HepG2 (cell line): ENCODE results near the gene GDPD5. TPM values are rescaled to one million over a fixed set of nuclear protein-coding genes. Genes with fewer than 3 reads are reported as not detected.

Experiments used
- ATF4 ChIP-seq, 2 experiments: fragments of 450-650 bp in 1 of 2; sonication (generic) in 1 of 2; formaldehyde crosslinking; IDR thresholded peaks; 2 replicates each; pipeline versions ENCODE4 v1.5.0 to v1.8.0; 2020 to 2022; ENCODE audit warnings: mild to moderate bottlenecking in 1 of 2, missing genetic modification reagents in 1 of 2
- ELF4 ChIP-seq: sonication (generic); formaldehyde crosslinking; IDR thresholded peaks from 2 replicates; pipeline ENCODE4 v1.5.0; 2020; ENCODE audit warnings: missing genetic modification reagents, mild to moderate bottlenecking, moderate library complexity, borderline replicate concordance
- IRF1 ChIP-seq: sonication (generic); formaldehyde crosslinking; IDR thresholded peaks from 2 replicates; pipeline ENCODE4 v1.4.0; 2020; ENCODE audit warnings: low read depth, mild to moderate bottlenecking, missing genetic modification reagents
- MXD4 ChIP-seq: IDR thresholded peaks from 2 replicates; pipeline ENCODE4 v1.6.1; 2016; ENCODE audit warnings: mild to moderate bottlenecking, missing biosample characterization, missing genetic modification reagents
- NAIF1 ChIP-seq: sonication (generic); formaldehyde crosslinking; IDR thresholded peaks from 2 replicates; pipeline ENCODE4 v1.5.0; 2020; ENCODE audit warnings: mild to moderate bottlenecking, missing genetic modification reagents, borderline replicate concordance
- NR2F6 ChIP-seq, 2 experiments: IDR thresholded peaks; 2 replicates each; pipeline ENCODE4 v1.6.1; 2016; ENCODE audit warnings: antibody characterized with exemption in 1 of 2, mild to moderate bottlenecking in 1 of 2
- PAWR ChIP-seq: sonication (generic); formaldehyde crosslinking; IDR thresholded peaks from 2 replicates; pipeline ENCODE4 v1.4.0; 2020; ENCODE audit warnings: missing genetic modification reagents, mild to moderate bottlenecking, borderline replicate concordance
- RBM22 ChIP-seq: fragments of 200-400 bp; formaldehyde crosslinking; optimal IDR thresholded peaks from 2 replicates; pipeline ENCODE3; 2017; ENCODE audit warnings: mild to moderate bottlenecking, low read length, moderate library complexity
- SETDB1 ChIP-seq: sonication (generic); formaldehyde crosslinking; IDR thresholded peaks from 2 replicates; pipeline ENCODE4 v1.5.1; 2020; ENCODE audit warnings: missing genetic modification reagents, mild to moderate bottlenecking, borderline replicate concordance
- SUZ12 ChIP-seq: fragments of 150-350 bp; IDR thresholded peaks from 2 replicates; pipeline ENCODE4 v1.6.1; 2014; ENCODE audit warnings: low read depth, low read length
- ZBTB38 ChIP-seq: sonication (generic); formaldehyde crosslinking; IDR thresholded peaks from 2 replicates; pipeline ENCODE4 v1.5.1; 2020; ENCODE audit warnings: mild to moderate bottlenecking, missing genetic modification reagents
- ZNF124 ChIP-seq: sonication (generic); formaldehyde crosslinking; IDR thresholded peaks from 2 replicates; pipeline ENCODE4 v1.4.0; 2020; ENCODE audit warnings: missing genetic modification reagents
- ZNF234 ChIP-seq: sonication (generic); formaldehyde crosslinking; conservative IDR thresholded peaks from 2 replicates; pipeline ENCODE4 v1.5.1; 2020; ENCODE audit warnings: mild to moderate bottlenecking, missing genetic modification reagents
- ZNF407 ChIP-seq: sonication (generic); formaldehyde crosslinking; IDR thresholded peaks from one replicate; pipeline ENCODE4 v1.5.1; 2020; ENCODE audit warnings: mild to moderate bottlenecking, missing genetic modification reagents; ENCODE audit errors: not compliant biosample characterization
- ZNF607 ChIP-seq: sonication (generic); formaldehyde crosslinking; IDR thresholded peaks from 2 replicates; pipeline ENCODE4 v1.5.1; 2020; ENCODE audit warnings: missing genetic modification reagents, mild to moderate bottlenecking, borderline replicate concordance
- ZNF614 ChIP-seq: IDR thresholded peaks from 2 replicates; pipeline ENCODE4 v1.6.1; 2018; ENCODE audit warnings: missing biosample characterization, missing genetic modification reagents, inconsistent platforms, borderline replicate concordance
- ZNF740 ChIP-seq: sonication (generic); formaldehyde crosslinking; IDR thresholded peaks from 2 replicates; pipeline ENCODE4 v1.4.0; 2020; ENCODE audit warnings: missing genetic modification reagents
- ZNF781 ChIP-seq: sonication (generic); formaldehyde crosslinking; IDR thresholded peaks from 2 replicates; pipeline ENCODE4 v1.5.1; 2020; ENCODE audit warnings: borderline replicate concordance, mild to moderate bottlenecking, missing genetic modification reagents; ENCODE audit errors: not compliant biosample characterization
- polyA plus RNA-seq, 8 experiments: library from polyadenylated mRNA; depleted of rRNA in 3 of 8; stranded (reverse) in 7 of 8; unstranded in 1 of 8; fragments of >200 nt; fragmentation: Illumina TruSeq in 4 of 8; extraction: Trizol in 4 of 8; gene quantifications; 2 replicates each; pipeline versions ENCODE4 v1.2.1 to v1.2.3, GENCODE V29; 2011 to 2016; ENCODE audit warnings: low read depth in 4 of 8, missing spikeins in 1 of 8, mixed read lengths in 1 of 8; ENCODE audit not compliant: insufficient read depth in 1 of 8
- total RNA-seq, 5 experiments: library from RNA; depleted of rRNA; stranded (reverse); fragments of >200 nt; fragmentation: Illumina TruSeq; extraction: Trizol; gene quantifications; 2 replicates each; pipeline ENCODE4 v1.2.3, GENCODE V29; 2016; ENCODE audit warnings: low read depth in 1 of 5

GDPD5 gene
- total and polyA plus RNA-seq, 2 of the 13 experiments (the other 11 are each of a cell fraction or from before 2014, with no cell fraction given), result 55.0 to 67.5 TPM

- TF ChIP-seq ZNF607 (CRISPR knock-in tag), result no peak
- TF ChIP-seq ZBTB38 (CRISPR knock-in tag), result no peak
- 0 out of 2 replicates have a peak, but pooled peaks have one; percentile 27 for TF ChIP-seq MXD4 (CRISPR knock-in tag)
- no peak for TF ChIP-seq ZNF407 (CRISPR knock-in tag)
- TF ChIP-seq ZNF234, result no peak
- no peak for TF ChIP-seq IRF1 (CRISPR knock-in tag)
- no peak for TF ChIP-seq RBM22
- TF ChIP-seq NAIF1 (CRISPR knock-in tag), result no peak
- TF ChIP-seq ZNF614 (CRISPR knock-in tag), result no peak
- TF ChIP-seq ATF4 (CRISPR knock-in tag; IDR thresholded peaks at IDR 0.05), result no peak
- no peak for TF ChIP-seq ELF4 (CRISPR knock-in tag)
- TF ChIP-seq ZNF124 (CRISPR knock-in tag), result no peak; the same call in 1 of the 2 replicates
- TF ChIP-seq PAWR, result no peak
- no peak for TF ChIP-seq ZNF740 (CRISPR knock-in tag)
- TF ChIP-seq SETDB1 (CRISPR knock-in tag), result no peak
- no peak for TF ChIP-seq SUZ12
- no peak; the same call in none of the 2 replicates for TF ChIP-seq NR2F6 (IDR thresholded peaks at IDR 0.05)
- TF ChIP-seq NR2F6 (CRISPR knock-in tag; IDR thresholded peaks at IDR 0.05), result peak; percentile 78
- no peak for TF ChIP-seq ZNF781 (CRISPR knock-in tag)
These were observed 1.7 kb downstream of the GDPD5 start (continued) for GRCh38 chr11:75523811-75524664.
